IMR-90 (cell line): Measurements from ENCODE around the gene SIK1. TPM values are rescaled to one million over a fixed set of nuclear protein-coding genes. Genes with fewer than 3 reads are reported as not detected.

Experiments used
- ATAC-seq: fragments of 200-7000 bp; cut with Tn5 transposase; 2 replicates; pipeline ENCODE4 v1.9.1; 2020; ENCODE audit warnings: low read depth, mild to moderate bottlenecking, moderate library complexity
- BruUV-seq: library from RNA; stranded (reverse); fragments of 400-500 nt; replicated peaks from 2 replicates; lab custom pipeline; 2021; lab: Mats Ljungman, UMichigan
- CTCF ChIA-PET: fragments of 300-600 bp; formaldehyde crosslinking; extraction: SDS; loops from one replicate; lab custom pipeline; 2021; ENCODE audit warnings: antibody characterized with exemption; lab: Yijun Ruan, JAX
- POLR2A ChIA-PET: fragments of 300-600 bp; sonication (Branson Sonifier 250); formaldehyde crosslinking; loops from one replicate; lab custom pipeline; 2022; ENCODE audit warnings: antibody characterized with exemption; ENCODE audit not compliant: unreplicated experiment; lab: Charles Lee
- DNase-seq: peaks from one replicate; pipeline ENCODE4 v3.0.0; 2013
- H2AFZ ChIP-seq: replicated peaks from 2 replicates; pipeline ENCODE3; 2013; ENCODE audit warnings: low read length, mild to moderate bottlenecking; ENCODE audit not compliant: poor library complexity
- H2AK5ac ChIP-seq: 2 replicates; pipeline ENCODE4 v1.6.1; 2013; ENCODE audit warnings: low read depth, low read length, inconsistent platforms
- H2AK9ac ChIP-seq: replicated peaks from 2 replicates; pipeline ENCODE3; 2013; ENCODE audit warnings: mild to moderate bottlenecking, low read depth, low read length, moderate library complexity; ENCODE audit not compliant: poor library complexity
- H2BK120ac ChIP-seq: 2 replicates; pipeline ENCODE4 v1.6.1; 2013; ENCODE audit warnings: low read depth, low read length, inconsistent platforms
- H2BK15ac ChIP-seq: 3 replicates; pipeline ENCODE4 v1.6.1; 2013; ENCODE audit warnings: low read depth, low read length, inconsistent platforms
- H2BK20ac ChIP-seq: 2 replicates; pipeline ENCODE4 v1.6.1; 2013; ENCODE audit warnings: low read depth, mild to moderate bottlenecking, inconsistent platforms, low read length, moderate library complexity
- H2BK5ac ChIP-seq: 2 replicates; pipeline ENCODE4 v1.6.1; 2013; ENCODE audit warnings: mild to moderate bottlenecking, low read depth, low read length, inconsistent platforms; ENCODE audit not compliant: poor library complexity, severe bottlenecking
- H3K14ac ChIP-seq: replicated peaks from 2 replicates; pipeline ENCODE4 v1.6.1; 2013; ENCODE audit warnings: low read depth, low read length, inconsistent platforms
- H3K18ac ChIP-seq: 2 replicates; pipeline ENCODE4 v1.6.1; 2013; ENCODE audit warnings: low read depth, low read length, control low read depth
- H3K23ac ChIP-seq: 2 replicates; pipeline ENCODE4 v1.6.1; 2013; ENCODE audit warnings: low read depth, low read length, inconsistent platforms
- H3K27ac ChIP-seq: 2 replicates; pipeline ENCODE4 v1.5.1; 2013; ENCODE audit warnings: mild to moderate bottlenecking, control low read depth, low read length; ENCODE audit not compliant: insufficient read depth
- H3K27me3 ChIP-seq: 2 replicates; pipeline ENCODE4 v1.6.1; 2013; ENCODE audit warnings: low read length; ENCODE audit not compliant: control insufficient read depth, insufficient read depth
- H3K36me3 ChIP-seq: 2 replicates; pipeline ENCODE4 v1.6.1; 2013; ENCODE audit warnings: low read length, mixed read lengths; ENCODE audit not compliant: control insufficient read depth, insufficient read depth
- H3K4ac ChIP-seq: 2 replicates; pipeline ENCODE4 v1.6.1; 2013; ENCODE audit warnings: low read depth, low read length, inconsistent platforms
- H3K4me1 ChIP-seq: 2 replicates; pipeline ENCODE4 v1.6.1; 2013; ENCODE audit warnings: low read length, mixed read lengths; ENCODE audit not compliant: control insufficient read depth, insufficient read depth
- H3K4me2 ChIP-seq: 2 replicates; pipeline ENCODE4 v1.6.1; 2013; ENCODE audit warnings: low read depth, mild to moderate bottlenecking, control low read depth, low read length, moderate library complexity
- H3K4me3 ChIP-seq: 2 replicates; pipeline ENCODE4 v1.5.1; 2013; ENCODE audit warnings: low read depth, mild to moderate bottlenecking, control low read depth, low read length, moderate library complexity; ENCODE audit not compliant: insufficient read depth
- H3K56ac ChIP-seq: 2 replicates; pipeline ENCODE4 v1.6.1; 2013; ENCODE audit warnings: low read length, inconsistent platforms; ENCODE audit not compliant: insufficient read depth; ENCODE audit errors: extremely low read depth
- H3K79me1 ChIP-seq, 2 experiments: 2 replicates each; pipeline ENCODE4 v1.6.1; 2013; ENCODE audit warnings: low read length in 2 of 2, inconsistent platforms in 1 of 2, low read depth in 1 of 2
- H3K9ac ChIP-seq: 2 replicates; pipeline ENCODE4 v1.6.1; 2013; ENCODE audit warnings: low read depth, low read length, control low read depth
- H3K9me1 ChIP-seq: 2 replicates; pipeline ENCODE4 v1.6.1; 2013; ENCODE audit warnings: low read length, inconsistent platforms; ENCODE audit not compliant: insufficient read depth
- H3K9me3 ChIP-seq: 2 replicates; pipeline ENCODE4 v1.6.1; 2013; ENCODE audit warnings: low read length; ENCODE audit not compliant: control insufficient read depth, insufficient read depth
- H4K20me1 ChIP-seq: 2 replicates; pipeline ENCODE4 v1.6.1; 2013; ENCODE audit warnings: low read length, inconsistent platforms; ENCODE audit not compliant: insufficient read depth
- H4K5ac ChIP-seq: 2 replicates; pipeline ENCODE4 v1.6.1; 2013; ENCODE audit warnings: mild to moderate bottlenecking, low read depth, low read length, control low read depth
- H4K8ac ChIP-seq, 2 experiments: 2 replicates each; pipeline ENCODE4 v1.6.1; 2013; ENCODE audit warnings: low read depth in 2 of 2, low read length in 2 of 2, control low read depth in 1 of 2, inconsistent platforms in 1 of 2
- H4K91ac ChIP-seq: 2 replicates; pipeline ENCODE4 v1.6.1; 2013; ENCODE audit warnings: low read depth, low read length, inconsistent platforms; ENCODE audit not compliant: insufficient read depth
- BHLHE40 ChIP-seq: fragments of 150-350 bp; IDR thresholded peaks from 2 replicates; pipeline ENCODE4 v1.6.1; 2016; ENCODE audit warnings: mild to moderate bottlenecking, low read depth, low read length
- CEBPB ChIP-seq: IDR thresholded peaks from 2 replicates; pipeline ENCODE4 v1.6.1; 2012; ENCODE audit warnings: low read depth, low read length, improper control_type of control experiment
- CHD1 ChIP-seq: IDR thresholded peaks from 2 replicates; pipeline ENCODE4 v1.6.1; 2012; ENCODE audit warnings: low read depth, low read length, improper control_type of control experiment
- CTCF ChIP-seq: conservative IDR thresholded peaks from 2 replicates; pipeline ENCODE4 v1.5.1; 2012; ENCODE audit warnings: mild to moderate bottlenecking, low read depth, low read length, improper control_type of control experiment
- FOS ChIP-seq: fragments of 150-350 bp; IDR thresholded peaks from 2 replicates; pipeline ENCODE4 v1.6.1; 2016; ENCODE audit warnings: low read depth, low read length
- MAFK ChIP-seq: IDR thresholded peaks from 2 replicates; pipeline ENCODE4 v1.6.1; 2012; ENCODE audit warnings: low read depth, low read length, improper control_type of control experiment
- MAZ ChIP-seq: IDR thresholded peaks from 2 replicates; pipeline ENCODE4 v1.6.1; 2012; ENCODE audit warnings: low read depth, mild to moderate bottlenecking, low read length, improper control_type of control experiment, moderate library complexity, borderline replicate concordance
- POLR2A ChIP-seq: IDR thresholded peaks from 2 replicates; pipeline ENCODE4 v1.6.1; 2012; ENCODE audit warnings: mild to moderate bottlenecking, low read depth, low read length
- RAD21 ChIP-seq: IDR thresholded peaks from 2 replicates; pipeline ENCODE4 v1.6.1; 2012; ENCODE audit warnings: low read length, improper control_type of control experiment
- USF2 ChIP-seq: fragments of 150-350 bp; IDR thresholded peaks from 2 replicates; pipeline ENCODE4 v1.6.1; 2017; ENCODE audit warnings: mild to moderate bottlenecking, antibody characterized with exemption, low read length, low read depth
- WGBS, 2 experiments: methylation state at CpG; one replicate each; pipeline versions ENCODE4 v1.1.5 to v1.1.7; 2013; ENCODE audit warnings: missing lambda C conversion rate in 2 of 2; ENCODE audit not compliant: insufficient read length in 1 of 2; ENCODE audit errors: extremely low coverage in 2 of 2; 5-methylcytosine and 5-hydroxymethylcytosine counted together
- dilution Hi-C: fragments of 300-500 bp; cut with HindIII; formaldehyde crosslinking; loops from one replicate; pipeline ENCODE4 v1.14.3; 2018; ENCODE audit warnings: low sequenced_read_pairs; ENCODE audit not compliant: unreplicated experiment
- in situ Hi-C: fragments of 300-500 bp; cut with MboI; formaldehyde crosslinking; loops from 3 replicates; pipeline ENCODE4 v1.14.3; 2019; ENCODE audit warnings: low sequenced_read_pairs, inconsistent platforms, mixed read lengths
- intact Hi-C: fragments of 100-400 bp; cut with micrococcal nuclease; formaldehyde crosslinking; loops from 2 replicates; pipeline ENCODE4 v1.10.0; 2022
- polyA plus RNA-seq, 3 experiments: library from polyadenylated mRNA; depleted of rRNA; stranded (reverse); fragments of >200 nt; gene quantifications; 2 replicates each; pipeline ENCODE4 v1.2.3, GENCODE V29; 2012; ENCODE audit warnings: low replicate concordance in 1 of 3
- total RNA-seq: library from RNA; depleted of rRNA; stranded (reverse); fragments of >200 nt; gene quantifications from 2 replicates; pipeline ENCODE4 v1.2.3, GENCODE V29; 2012
- TF ChIP-seq, protein P1 (sequence below): fragments of 150-350 bp; IDR thresholded peaks from 2 replicates; pipeline ENCODE4 v1.6.1; 2016; ENCODE audit warnings: low read depth, mild to moderate bottlenecking, low read length, moderate library complexity, borderline replicate concordance

Gene SIK1
- total and polyA plus RNA-seq, 2 of the 4 experiments (the other 2 are of a cell fraction): 0.54 to 1.9 TPM

GRCh38 chr21:43369596-43370090 is 57.3 kb downstream of the SIK1 start:
- H3K4me3 ChIP-seq: no peak overlapping the region
- DNase-seq (no peak), ATAC-seq (no peak)
- H3K9me1 ChIP-seq: peaks cover 3% of the 10 kb centered on the region; the same call in 1 of the 2 replicates
- H3K9ac ChIP-seq: no peak overlapping the region
- H3K4me2 ChIP-seq: no peak overlapping the region
- in situ Hi-C loops (no loop called here), dilution Hi-C loops (no loop called here), intact Hi-C loops (no loop called here)
- H4K20me1 ChIP-seq: no peaks in the 10 kb centered on the region
- no peaks in the 10 kb centered on the region for H3K79me1 ChIP-seq
- no peak overlapping the region for H4K5ac ChIP-seq
- H2AK5ac ChIP-seq: no peak overlapping the region
- no peak overlapping the region for H3K18ac ChIP-seq
- H4K91ac ChIP-seq: no peak overlapping the region
- no peak overlapping the region for H3K14ac ChIP-seq
- no peaks in the 10 kb centered on the region for H3K36me3 ChIP-seq
- H3K4ac ChIP-seq: no peak overlapping the region
- no peak overlapping the region for H3K27ac ChIP-seq
- no peak overlapping the region for H2BK15ac ChIP-seq
- H3K56ac ChIP-seq: no peak overlapping the region
- H2AK9ac ChIP-seq: no peak overlapping the region
- no peaks in the 10 kb centered on the region; the same call in 1 of the 2 replicates for H3K27me3 ChIP-seq
- H3K23ac ChIP-seq: no peak overlapping the region
- H2BK5ac ChIP-seq: no peak overlapping the region
- H3K9me3 ChIP-seq: no peaks in the 10 kb centered on the region
- ChIA-PET POLR2A (no interaction called here), CTCF (no interaction called here)
- H3K4me1 ChIP-seq: no peaks in the 10 kb centered on the region
- H2BK20ac ChIP-seq: no peak overlapping the region
- no peak overlapping the region for H2AFZ ChIP-seq
- no peak overlapping the region for H4K8ac ChIP-seq
- WGBS, 2 experiments: 64% methylated on average over 8 of the region's 18 CpGs; no CpG with 5 or more reads in 1 of the 2 experiments
- H2BK120ac ChIP-seq: no peak overlapping the region
- TF ChIP-seq USF2 (no peak), CEBPB (no peak), FOS (no peak), BHLHE40 (no peak), CTCF (no peak), MAFK (no peak), CHD1 (no peak), MAZ (no peak), RAD21 (no peak), POLR2A (no peak)
- TF ChIP-seq, protein P1, sequence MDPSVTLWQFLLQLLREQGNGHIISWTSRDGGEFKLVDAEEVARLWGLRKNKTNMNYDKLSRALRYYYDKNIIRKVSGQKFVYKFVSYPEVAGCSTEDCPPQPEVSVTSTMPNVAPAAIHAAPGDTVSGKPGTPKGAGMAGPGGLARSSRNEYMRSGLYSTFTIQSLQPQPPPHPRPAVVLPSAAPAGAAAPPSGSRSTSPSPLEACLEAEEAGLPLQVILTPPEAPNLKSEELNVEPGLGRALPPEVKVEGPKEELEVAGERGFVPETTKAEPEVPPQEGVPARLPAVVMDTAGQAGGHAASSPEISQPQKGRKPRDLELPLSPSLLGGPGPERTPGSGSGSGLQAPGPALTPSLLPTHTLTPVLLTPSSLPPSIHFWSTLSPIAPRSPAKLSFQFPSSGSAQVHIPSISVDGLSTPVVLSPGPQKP: no peak
- no TSS peak for BruUV-seq
